K562 (cell line): Measurements from ENCODE around the gene EML2. TPM values are rescaled to one million over a fixed set of nuclear protein-coding genes. Genes with fewer than 3 reads are reported as not detected.

Experiments
- ARID2 ChIP-seq: fragments of 450-650 bp; IDR thresholded peaks from 2 replicates; pipeline ENCODE4 v1.6.1; 2017; ENCODE audit warnings: antibody characterized with exemption, mild to moderate bottlenecking
- BDP1 ChIP-seq: IDR thresholded peaks from 3 replicates; pipeline ENCODE4 v1.6.1; 2011; ENCODE audit not compliant: insufficient read length, insufficient read depth
- BRD9 ChIP-seq: fragments of 450-650 bp; IDR thresholded peaks from 2 replicates; pipeline ENCODE4 v1.6.1; 2018; ENCODE audit warnings: low read depth; ENCODE audit not compliant: partially characterized antibody
- CEBPG ChIP-seq, 3 experiments: fragments of 200-800 bp in 1 of 3; sonication (Bioruptor generic) in 1 of 3; sonication (generic) in 1 of 3; formaldehyde crosslinking in 1 of 3; IDR thresholded peaks in 2 of 3; conservative IDR thresholded peaks in 1 of 3; 2 replicates each; pipeline versions ENCODE4 v1.6.1 to v1.8.0; 2016 to 2022; ENCODE audit warnings: missing compliant biosample characterization in 2 of 3, missing genetic modification characterization in 2 of 3, mild to moderate bottlenecking in 1 of 3, missing genetic modification reagents in 1 of 3
- CEBPZ ChIP-seq: fragments of 150-350 bp; IDR thresholded peaks from 2 replicates; pipeline ENCODE4 v1.6.1; 2014; ENCODE audit warnings: low read depth, mild to moderate bottlenecking, low read length, borderline replicate concordance
- CHCHD3 ChIP-seq: fragments of 250-450 bp; sonication (Bioruptor Pico); IDR thresholded peaks from 2 replicates; pipeline ENCODE4 v2.1.2; 2022; ENCODE audit warnings: mild to moderate bottlenecking
- CREB3 ChIP-seq: fragments of 450-650 bp; conservative IDR thresholded peaks from 2 replicates; pipeline ENCODE4 v1.6.1; 2016; ENCODE audit warnings: missing genetic modification characterization, low read depth, mild to moderate bottlenecking, missing compliant biosample characterization, moderate library complexity
- GTF2B ChIP-seq: IDR thresholded peaks from 2 replicates; pipeline ENCODE4 v1.6.1; 2011; ENCODE audit not compliant: insufficient read length; ENCODE audit errors: extremely low read depth
- HLTF ChIP-seq: fragments of 450-650 bp; IDR thresholded peaks from 2 replicates; pipeline ENCODE4 v1.6.1; 2016
- ILF3 ChIP-seq: fragments of 450-650 bp; IDR thresholded peaks from 2 replicates; pipeline ENCODE4 v1.6.1; 2018; ENCODE audit warnings: antibody characterized with exemption, mild to moderate bottlenecking, moderate library complexity, borderline replicate concordance
- KDM4B ChIP-seq, 2 experiments: fragments of 450-650 bp in 1 of 2; sonication (generic) in 1 of 2; IDR thresholded peaks; 2 replicates each; pipeline ENCODE4 v1.6.1; 2016 to 2017; ENCODE audit warnings: borderline replicate concordance in 2 of 2, antibody characterized with exemption in 1 of 2, low read depth in 1 of 2, mild to moderate bottlenecking in 1 of 2
- NR1H2 ChIP-seq: sonication (generic); formaldehyde crosslinking; IDR thresholded peaks from 2 replicates; pipeline ENCODE4 v1.4.0; 2020; ENCODE audit warnings: mild to moderate bottlenecking, missing genetic modification reagents
- POLR3G ChIP-seq: IDR thresholded peaks from 2 replicates; pipeline ENCODE4 v1.6.1; 2011; ENCODE audit not compliant: insufficient read length, insufficient replicate concordance; ENCODE audit errors: extremely low read depth
- ZBTB11 ChIP-seq, 3 experiments: fragments of 200-800 bp in 1 of 3; fragments of 250-450 bp in 1 of 3; fragments of 450-650 bp in 1 of 3; sonication (Bioruptor Pico) in 1 of 3; sonication (Bioruptor generic) in 1 of 3; formaldehyde crosslinking in 1 of 3; IDR thresholded peaks; 2 replicates each; pipeline versions ENCODE4 v1.6.1 to v1.8.0; 2016 to 2022; ENCODE audit warnings: mild to moderate bottlenecking in 2 of 3, missing genetic modification characterization in 2 of 3, missing compliant biosample characterization in 1 of 3, moderate library complexity in 1 of 3
- ZBTB17 ChIP-seq: fragments of 450-650 bp; formaldehyde crosslinking; IDR thresholded peaks from 2 replicates; pipeline ENCODE4 v1.4.0; 2020; ENCODE audit warnings: mild to moderate bottlenecking
- ZFP30 ChIP-seq: fragments of 250-450 bp; sonication (Bioruptor Pico); IDR thresholded peaks from 2 replicates; pipeline ENCODE4 v1.8.0; 2022; ENCODE audit warnings: moderate library complexity, mild to moderate bottlenecking, inconsistent platforms, borderline replicate concordance
- ZNF124 ChIP-seq: sonication (generic); formaldehyde crosslinking; IDR thresholded peaks from 2 replicates; pipeline ENCODE4 v1.8.1; 2022; ENCODE audit warnings: missing genetic modification reagents
- ZNF253 ChIP-seq: fragments of 250-450 bp; sonication (Bioruptor Pico); conservative IDR thresholded peaks from 2 replicates; pipeline ENCODE4 v1.6.1; 2021; ENCODE audit warnings: mild to moderate bottlenecking
- ZNF41 ChIP-seq: fragments of 250-450 bp; sonication (Bioruptor Pico); conservative IDR thresholded peaks from 2 replicates; pipeline ENCODE4 v1.4.0; 2020; ENCODE audit warnings: mild to moderate bottlenecking
- polyA plus RNA-seq, 8 experiments: library from polyadenylated mRNA; depleted of rRNA in 4 of 8; stranded (reverse) in 5 of 8; unstranded in 3 of 8; fragments of >200 nt; fragmentation: Nextera tagmentation in 2 of 8; fragmentation: Illumina TruSeq in 1 of 8; extraction: Ambion mirVana in 2 of 8; extraction: Trizol in 1 of 8; gene quantifications; 2 replicates each; pipeline versions ENCODE4 v1.2.1 to v1.2.3, GENCODE V29; 2011 to 2014; ENCODE audit warnings: inconsistent platforms in 1 of 8, missing spikeins in 1 of 8
- total RNA-seq, 7 experiments: library from RNA; depleted of rRNA in 6 of 7; stranded (reverse); fragments of >200 nt in 6 of 7; fragmentation: Illumina TruSeq in 2 of 7; extraction: Trizol in 2 of 7; gene quantifications; 2 replicates each; pipeline versions ENCODE4 v1.2.1 to v1.2.3, GENCODE V29; 2011 to 2021; ENCODE audit warnings: low replicate concordance in 1 of 7

The EML2 gene
- total and polyA plus RNA-seq, 9 of the 15 experiments (the other 6 are each of a cell fraction or from before 2014, with no cell fraction given) = 2.6 to 69.6 (median 24.8) TPM

DNA sequence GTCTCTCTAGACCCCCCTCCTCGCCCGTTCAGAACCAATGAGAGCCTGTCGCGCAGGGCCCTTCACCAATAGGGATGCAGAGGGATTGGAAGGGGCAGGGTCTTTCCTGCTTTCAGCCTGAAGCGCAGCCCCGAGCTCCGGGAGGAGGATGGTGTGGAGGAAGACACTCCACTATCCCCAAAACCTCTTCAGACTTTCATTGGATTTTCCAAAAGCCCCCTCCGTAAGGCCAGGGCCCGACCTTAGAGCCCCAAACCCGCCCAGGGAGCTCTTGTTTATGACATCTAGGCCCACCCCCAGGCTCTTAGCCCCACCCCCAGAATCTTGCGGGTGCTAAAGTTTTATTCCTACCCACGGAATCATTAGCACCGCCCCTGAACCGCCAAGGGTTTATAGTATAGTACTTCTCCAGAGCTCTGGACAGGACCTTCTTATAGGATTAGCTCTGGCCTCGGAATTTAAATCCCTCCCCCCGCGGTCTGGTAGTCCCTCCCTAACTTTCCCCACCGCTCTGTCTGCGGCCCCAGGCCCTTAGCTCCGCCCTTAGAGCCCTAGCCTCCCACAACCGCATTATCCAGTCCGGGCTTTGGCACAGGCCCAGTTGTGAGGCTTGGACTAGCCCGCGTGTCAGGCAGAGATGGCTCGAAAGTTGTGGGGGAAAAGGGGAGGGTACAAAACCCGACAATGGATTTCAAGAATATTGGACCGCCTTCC is 6.6 kb upstream of the EML2 start (continued):
- TF ChIP-seq ZBTB11 (CRISPR knock-in tag; IDR thresholded peaks at IDR 0.05) = no peak
- no peak for TF ChIP-seq ZNF41 (CRISPR knock-in tag)
- TF ChIP-seq ZFP30 (CRISPR knock-in tag) = no peak
- no peak for TF ChIP-seq GTF2B
- TF ChIP-seq CHCHD3 (CRISPR knock-in tag) = no peak
- TF ChIP-seq CREB3 (tag) = no peak
- no peak for TF ChIP-seq ZBTB17 (CRISPR knock-in tag)
- TF ChIP-seq POLR3G = no peak
- no peak for TF ChIP-seq NR1H2
- no peak for TF ChIP-seq CEBPZ
- TF ChIP-seq BDP1 = no peak
- TF ChIP-seq HLTF = no peak
- TF ChIP-seq KDM4B (IDR thresholded peaks at IDR 0.05; ENCODE audit: borderline replicate concordance in 2 of 2, low read depth in 1 of 2) = no peak
- TF ChIP-seq ZNF124 (CRISPR knock-in tag) = no peak
- TF ChIP-seq ZNF253 (CRISPR knock-in tag) = no peak
- TF ChIP-seq BRD9 = no peak
- TF ChIP-seq CEBPG (CRISPR knock-in tag; IDR thresholded peaks at IDR 0.05) = no peak
- no peak for TF ChIP-seq CEBPG (tag; conservative IDR thresholded peaks at IDR 0.05 in 1 of 2, IDR thresholded peaks at IDR 0.05 in 1 of 2)
- TF ChIP-seq ARID2 = no peak
- no peak for TF ChIP-seq ILF3
